GM21515 (cell line): Measurements from ENCODE around the gene PLOD3.
"Not testable (repeated sequence)": the region's sequence is repeated elsewhere in the genome, so short reads cannot be mapped to it uniquely, and the experiment has no call there.

Experiments used
- ATAC-seq: cut with Tn5 transposase; IDR thresholded peaks from one replicate; pipeline ENCODE4 v1.9.1; 2021; ENCODE audit not compliant: unreplicated experiment

PLOD3 gene

DNA sequence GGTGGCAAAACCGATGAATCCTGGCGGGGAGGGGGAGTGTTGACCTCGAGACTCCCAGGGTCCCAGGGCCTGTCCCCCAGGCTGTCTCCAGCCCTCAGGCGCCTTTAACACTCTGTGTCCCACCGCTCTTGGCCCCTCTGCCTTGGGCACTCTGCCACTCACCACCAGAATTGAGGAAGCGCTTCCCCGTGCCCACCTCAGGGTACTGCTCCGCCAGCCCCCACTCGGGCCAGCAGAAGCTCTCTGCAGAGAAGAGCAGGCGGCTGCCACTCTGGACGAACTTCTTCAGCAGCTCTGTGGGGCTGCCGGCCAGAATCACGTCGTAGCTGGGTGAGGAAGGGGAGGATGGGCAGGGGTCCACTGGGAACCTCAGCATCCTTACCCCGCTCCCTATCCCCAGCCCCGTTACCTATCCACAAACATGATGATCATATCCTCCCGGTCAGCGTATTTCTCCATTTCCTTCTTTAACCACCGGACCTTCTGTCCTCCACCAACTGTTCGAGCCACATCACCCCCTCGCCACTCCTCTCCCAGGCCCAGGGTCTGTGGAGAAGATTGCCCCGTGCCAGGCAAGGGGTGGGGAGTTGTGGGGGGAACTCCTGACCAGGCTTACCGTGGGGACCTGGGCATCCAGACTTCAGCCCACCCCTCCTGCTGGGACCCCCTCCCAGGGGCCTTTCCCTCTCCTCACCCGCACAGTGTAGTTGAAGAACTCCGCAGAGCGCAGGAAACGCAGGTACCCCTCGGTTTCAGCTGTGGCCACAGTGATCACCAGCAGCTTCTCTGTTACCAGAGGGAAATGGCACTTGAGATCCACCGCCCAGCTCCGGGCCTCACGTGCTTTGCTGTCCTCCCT lies 1.2 kb downstream of the PLOD3 start:
- ATAC-seq: no peak

DNA sequence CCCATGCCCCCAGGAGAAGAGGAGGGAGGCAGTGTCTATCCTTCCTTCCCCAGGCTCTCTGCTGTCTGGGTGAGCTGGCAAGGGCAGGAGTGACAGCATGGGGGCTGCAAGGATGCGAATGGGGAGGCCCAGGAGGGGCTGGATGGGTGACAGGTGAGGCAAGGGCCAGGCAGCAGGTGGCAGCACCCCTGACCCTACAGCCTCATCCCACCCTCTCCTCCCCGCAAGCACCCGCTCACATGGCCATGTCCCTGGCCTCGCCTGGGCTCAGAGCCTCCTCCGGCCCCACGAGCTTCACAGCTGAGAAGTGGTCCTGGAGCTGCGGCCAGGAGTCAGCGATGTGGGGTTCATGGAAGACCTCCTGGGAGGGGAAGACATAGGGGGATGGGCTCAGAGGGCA lies 5.4 kb downstream of the PLOD3 start:
- no peak for ATAC-seq

- ATAC-seq: no peak
Measured at GRCh38 chr7:101211501-101211900, 5.9 kb downstream of the PLOD3 start.

DNA sequence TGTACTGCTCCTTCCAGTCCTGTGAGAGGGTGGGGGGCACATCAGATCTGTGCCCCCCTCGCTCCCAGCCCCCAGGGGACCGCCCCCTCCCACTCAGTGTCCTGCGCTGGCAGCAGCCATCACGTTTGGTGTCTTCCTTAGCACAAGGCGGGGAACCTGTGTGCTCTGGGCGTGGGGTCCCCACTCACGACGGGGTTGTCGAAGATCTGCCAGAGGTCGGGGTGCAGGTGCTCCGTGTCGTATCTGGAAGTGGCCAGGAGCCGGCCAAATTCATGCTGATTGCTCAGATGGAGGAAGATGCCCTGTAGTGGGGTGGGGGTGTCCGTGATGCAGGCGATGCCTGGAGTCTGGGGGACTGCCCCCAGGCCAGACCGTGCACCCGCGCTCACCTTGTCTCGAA lies 7.2 kb downstream of the PLOD3 start:
- ATAC-seq: no peak

DNA sequence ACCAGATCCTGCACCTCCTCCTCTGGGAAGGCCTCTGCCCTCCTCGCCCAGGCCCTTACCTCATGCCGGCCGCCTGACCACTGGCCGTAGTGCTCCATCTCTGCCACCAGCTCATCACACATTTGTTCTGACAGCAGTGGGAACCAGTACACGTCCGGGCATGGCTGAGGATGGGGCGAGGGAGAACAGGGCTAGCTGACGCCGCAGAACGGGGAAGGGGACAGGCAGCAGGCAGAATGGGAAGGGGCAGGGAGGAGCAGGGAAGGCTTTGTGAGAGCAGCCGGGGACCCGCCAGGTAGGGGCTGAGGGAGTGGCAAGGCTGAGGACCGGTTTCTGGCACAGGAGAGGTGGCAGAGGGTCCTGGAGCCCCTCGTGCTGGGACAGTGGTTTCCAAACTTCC lies 8.6 kb downstream of the PLOD3 start:
- ATAC-seq: no peak

GRCh38 chr7:101207459-101207858 lies 9.9 kb downstream of the PLOD3 start:
- no peak for ATAC-seq

DNA sequence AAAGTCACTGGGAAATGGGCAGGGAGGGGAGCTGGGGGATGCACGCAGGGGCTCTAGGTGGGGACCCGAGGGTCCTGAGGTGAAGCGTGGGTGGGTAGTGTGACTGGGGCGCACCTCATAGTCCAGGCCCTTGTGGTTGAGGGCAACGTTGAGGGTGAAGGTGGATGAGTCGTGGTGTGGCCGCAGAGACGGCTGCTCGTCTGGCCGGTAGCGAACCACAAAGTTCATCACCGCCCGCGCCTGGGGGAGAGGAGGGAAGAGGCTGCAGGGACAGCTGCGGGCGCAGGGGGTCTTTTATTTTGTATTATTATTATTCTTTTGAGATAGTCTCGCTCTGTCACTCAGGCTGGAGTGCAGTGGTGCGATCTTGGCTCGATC lies 10.7 kb downstream of the PLOD3 start:
- no peak for ATAC-seq

DNA sequence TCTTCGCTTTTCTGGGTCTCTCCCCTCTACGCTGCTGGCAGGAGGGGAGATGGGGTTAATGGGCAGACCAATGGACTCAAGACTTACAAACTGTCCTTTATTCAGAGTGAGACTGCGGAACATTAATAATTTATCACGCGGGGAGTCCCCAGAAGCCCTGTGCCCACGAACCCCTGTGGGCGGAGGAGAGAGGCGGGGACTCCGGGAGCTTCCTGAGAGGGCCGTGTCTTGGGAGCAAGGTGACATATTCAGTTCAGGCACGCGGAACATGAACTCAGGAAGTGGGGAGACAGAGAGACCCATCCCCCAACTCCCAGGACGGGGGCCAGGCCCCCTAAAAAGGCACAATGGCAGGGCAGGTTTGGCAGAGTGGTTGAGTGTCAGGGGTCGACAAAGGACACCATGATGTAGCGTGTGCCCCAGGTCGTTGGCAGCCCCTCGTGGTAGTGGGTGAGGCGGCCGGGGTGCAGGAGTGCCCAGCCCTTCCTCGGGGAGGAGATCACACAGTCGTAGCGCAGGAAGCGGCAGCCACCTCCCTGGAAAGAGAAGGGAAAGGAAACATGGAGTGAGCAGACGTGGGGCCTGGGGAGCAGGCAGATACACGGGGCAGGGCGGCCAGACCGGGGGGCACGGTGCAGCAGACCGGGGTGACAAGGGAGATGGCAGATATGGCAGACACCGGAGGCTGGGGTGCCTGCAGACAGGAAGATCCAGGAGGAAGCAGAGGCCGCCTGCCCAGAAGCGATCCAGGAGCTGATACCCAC lies 11.3 kb downstream of the PLOD3 start:
- ATAC-seq: no peak

GRCh38 chr7:101203740-101204738 lies 13.3 kb downstream of the PLOD3 start:
- not testable (repeated sequence) for ATAC-seq

GRCh38 chr7:101202603-101202918 lies 14.8 kb downstream of the PLOD3 start:
- no peak for ATAC-seq

DNA sequence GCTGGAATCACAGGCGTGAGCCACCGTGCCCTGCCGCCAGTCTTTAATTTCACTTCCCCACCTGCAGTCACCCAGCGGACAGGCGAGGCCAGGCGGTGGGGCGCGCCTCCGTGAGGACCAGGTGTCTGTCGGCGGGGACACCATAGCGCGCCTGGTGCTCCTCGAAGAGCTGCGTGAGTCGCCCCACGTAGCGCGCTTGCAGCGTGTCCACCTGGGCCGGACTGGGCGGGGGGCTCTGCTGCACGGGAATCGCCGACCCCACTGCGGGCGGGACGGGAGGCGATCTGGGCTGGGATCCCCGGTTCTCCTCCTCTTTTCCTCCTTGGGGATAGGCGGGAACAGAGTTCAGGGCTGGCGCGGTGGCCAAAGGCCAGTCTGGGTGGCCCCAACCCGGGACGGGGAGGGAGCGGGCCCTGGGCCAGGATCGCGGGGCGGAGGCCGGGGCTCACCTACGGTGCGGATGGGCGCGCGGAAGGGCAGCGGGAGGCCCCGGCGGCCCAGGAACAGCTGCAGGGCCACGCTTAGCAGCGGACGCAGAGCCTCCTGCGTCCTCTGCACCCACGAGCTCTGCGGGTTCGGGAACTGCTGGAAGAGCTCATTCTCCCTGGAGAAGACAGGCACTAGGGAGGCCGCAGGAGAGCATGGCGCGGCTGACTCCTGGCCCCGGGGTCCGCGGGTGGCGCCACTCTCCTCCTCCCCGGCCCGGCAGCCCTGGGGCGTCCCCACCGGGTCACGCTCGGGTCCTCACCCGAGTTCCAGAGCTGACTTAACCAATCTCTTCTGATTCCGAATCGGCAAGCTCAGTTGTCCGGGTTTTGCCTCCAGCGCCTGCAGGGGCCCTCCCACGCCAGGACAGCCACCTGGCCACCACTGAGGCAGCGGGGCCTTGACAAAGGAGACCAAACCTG lies 15.4 kb downstream of the PLOD3 start:
- no peak for ATAC-seq

DNA sequence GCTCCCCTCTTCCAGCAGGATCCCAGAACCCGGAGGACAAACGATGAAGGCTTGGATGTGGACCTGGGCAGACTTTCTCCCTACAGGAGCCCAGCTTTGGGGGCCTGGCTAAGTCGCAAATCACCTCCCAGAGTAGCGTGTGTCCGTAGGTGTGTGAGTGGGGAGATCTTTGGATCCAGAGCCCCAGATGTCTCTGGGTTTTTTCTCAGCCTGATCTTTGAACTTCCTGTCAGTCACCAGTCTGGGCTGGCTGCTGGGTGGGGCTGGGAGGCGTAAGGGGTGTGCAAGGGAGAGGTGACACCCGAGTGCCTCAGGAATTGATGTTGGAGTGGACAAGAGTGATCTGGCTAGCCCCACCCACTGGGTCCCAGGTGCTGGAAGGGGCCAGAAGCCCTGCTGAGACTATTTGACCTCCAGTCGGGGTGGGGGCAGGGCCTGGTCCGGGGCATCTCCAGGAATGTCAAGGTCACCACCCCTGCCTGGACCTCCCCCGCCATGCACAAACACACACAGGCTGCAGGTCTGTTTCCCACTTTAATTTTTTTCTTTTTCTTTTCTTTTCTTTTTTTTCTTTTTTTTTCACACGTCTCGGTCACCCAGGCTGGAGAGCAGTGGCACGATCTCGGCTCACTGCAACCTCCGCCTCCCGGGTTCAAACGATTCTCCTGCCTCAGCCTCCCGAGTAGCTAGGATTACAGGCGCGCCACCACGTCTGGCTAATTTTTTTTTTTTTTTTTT lies 16.4 kb downstream of the PLOD3 start, which contains the start of gene MOGAT3:
TSS of gene MOGAT3 (minus strand) at position 175 of the 738 bp plus-strand sequence. CDS start 182 bp downstream, outside the sequence.
- ATAC-seq: no peak

GRCh38 chr7:101200504-101200861 lies 16.9 kb downstream of the PLOD3 start:
- no peak for ATAC-seq

- not testable (repeated sequence) for ATAC-seq
Measured at GRCh38 chr7:101199522-101199921, 17.9 kb downstream of the PLOD3 start.

GRCh38 chr7:101198476-101198875 lies 18.9 kb downstream of the PLOD3 start:
- no peak for ATAC-seq

GRCh38 chr7:101197991-101198390 lies 19.4 kb downstream of the PLOD3 start:
- ATAC-seq: no peak

DNA sequence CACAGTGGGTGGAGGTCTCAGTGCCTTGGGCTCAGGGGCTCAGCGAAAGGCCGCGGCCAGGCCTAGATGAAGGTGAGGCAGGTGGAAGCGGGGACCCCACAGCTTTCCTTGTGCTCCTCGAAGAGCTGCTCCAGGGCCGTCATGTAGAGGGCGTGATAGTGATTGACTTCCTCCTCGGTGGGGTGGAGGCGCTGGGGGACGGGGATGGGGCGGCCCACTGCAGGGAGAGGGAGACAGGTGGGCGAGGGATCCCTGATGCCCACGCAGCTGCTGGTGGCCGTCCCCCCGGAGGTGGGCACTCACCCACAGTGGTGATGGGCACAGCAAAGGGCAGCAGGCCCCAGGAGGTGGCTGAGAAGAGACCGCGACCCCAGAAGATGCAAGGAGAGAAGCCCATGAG lies 21.5 kb downstream of the PLOD3 start:
- no peak for ATAC-seq

DNA sequence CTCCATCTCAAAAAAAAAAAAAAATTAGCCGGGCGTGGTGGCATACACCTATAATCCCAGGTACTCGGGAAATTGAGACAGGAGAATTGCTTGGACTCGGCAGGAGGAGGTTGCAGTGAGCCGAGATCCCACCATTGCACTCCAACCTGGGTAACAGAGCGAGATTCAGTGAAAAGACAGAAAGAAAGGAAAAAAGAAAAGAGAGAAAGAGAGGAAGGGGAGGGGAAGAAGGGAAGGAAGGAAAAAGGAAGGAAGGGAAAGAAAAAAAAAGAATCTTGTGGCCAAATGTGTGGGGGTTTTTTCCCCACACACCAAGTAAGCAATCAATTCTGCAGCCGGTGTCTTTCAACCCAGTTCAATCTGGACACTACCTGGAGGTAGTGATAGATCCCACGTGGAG lies 28.3 kb downstream of the PLOD3 start:
- ATAC-seq: no peak

DNA sequence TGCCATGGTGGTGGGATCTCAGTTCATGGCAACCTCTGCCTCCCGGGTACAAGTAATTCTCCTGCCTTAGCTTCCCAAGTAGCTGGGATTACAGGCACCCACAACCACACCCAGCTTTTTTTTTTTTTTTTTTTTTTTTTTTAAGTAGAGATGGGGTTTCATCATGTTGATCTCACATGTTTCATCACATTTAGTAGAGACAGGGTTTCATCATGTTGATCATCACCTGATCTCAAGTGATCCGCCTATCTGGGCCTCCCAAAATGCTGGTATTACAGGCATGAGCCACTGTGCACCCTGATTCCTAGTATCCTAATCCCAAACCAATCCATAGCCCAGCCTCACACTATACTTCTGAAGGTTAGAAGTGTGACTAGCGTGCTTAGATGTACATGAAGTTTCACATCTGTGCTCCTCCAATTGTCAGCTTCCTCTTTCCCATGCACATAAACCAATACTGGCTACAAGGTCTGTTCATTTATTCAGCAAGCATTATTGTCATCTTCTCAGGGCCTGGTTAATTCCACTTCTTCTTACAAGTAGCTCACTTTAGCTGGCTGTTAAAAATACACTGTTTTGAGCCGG lies 30.4 kb downstream of the PLOD3 start:
- ATAC-seq: no peak
